Measurements from ENCODE around the gene AARSD1.
"Not testable (repeated sequence)": the region's sequence is repeated elsewhere in the genome, so short reads cannot be mapped to it uniquely, and the experiment has no call there.

Gene AARSD1

GRCh38 chr17:42917236-42917603 lies 47.0 kb downstream of the AARSD1 start:
- ChIA-PET CTCF (interaction anchor here (1.3 kb wide), 1 partner anchor 11 kb away, joined by 3 read pairs; no protein-coding TSS in a partner anchor), POLR2A (interaction anchor here (0.8 kb wide), 1 partner anchor 72 kb away, joined by 3 read pairs; no protein-coding TSS in a partner anchor)
- no peak for DNase-seq (ENCODE audit: extremely low spot score)
- no peak for TF ChIP-seq FOXA1 (IDR thresholded peaks at IDR 0.05)
- TF ChIP-seq PKNOX1 (IDR thresholded peaks at IDR 0.05), result no peak
- TF ChIP-seq CTBP1 (IDR thresholded peaks at IDR 0.05; ENCODE audit: borderline replicate concordance), result no peak
- no peak for TF ChIP-seq SP1 (IDR thresholded peaks at IDR 0.05)
- no peak for TF ChIP-seq ARNT (IDR thresholded peaks at IDR 0.05)
- no peak for TF ChIP-seq ZNF384 (IDR thresholded peaks at IDR 0.05)
- no peak for TF ChIP-seq BHLHE40 (IDR thresholded peaks at IDR 0.05; ENCODE audit: borderline replicate concordance)
- no peak for TF ChIP-seq FOXM1 (IDR thresholded peaks at IDR 0.05; ENCODE audit: borderline replicate concordance)
- TF ChIP-seq HDGF (IDR thresholded peaks at IDR 0.05; ENCODE audit: borderline replicate concordance), result no peak
- TF ChIP-seq LEF1 (IDR thresholded peaks at IDR 0.05; ENCODE audit: borderline replicate concordance), result no peak
- no peak for TF ChIP-seq NFRKB (IDR thresholded peaks at IDR 0.05)
- TF ChIP-seq L3MBTL2 (conservative IDR thresholded peaks at IDR 0.05), result no peak
- TF ChIP-seq TARDBP (IDR thresholded peaks at IDR 0.05), result no peak
- TF ChIP-seq FOXK2 (IDR thresholded peaks at IDR 0.05), result no peak
- no peak for TF ChIP-seq SUZ12 (IDR thresholded peaks at IDR 0.05)
- TF ChIP-seq ELF4 (IDR thresholded peaks at IDR 0.05), result no peak

- 0 out of 2 replicates have a peak, but pooled peaks have one; percentile 3 for TF ChIP-seq ZNF384 (IDR thresholded peaks at IDR 0.05)
- DNase-seq (ENCODE audit: extremely low spot score); CTCF ChIA-PET; POLR2A ChIA-PET: not testable (repeated sequence)
These were observed 47.6 kb downstream of the AARSD1 start for GRCh38 chr17:42916388-42917235.

GRCh38 chr17:42915288-42915687 lies 49.0 kb downstream of the AARSD1 start:
- POLR2A ChIA-PET; CTCF ChIA-PET; DNase-seq (ENCODE audit: extremely low spot score): not testable (repeated sequence)

- TF ChIP-seq LEF1 (IDR thresholded peaks at IDR 0.05; ENCODE audit: borderline replicate concordance) (no peak), FOXM1 (IDR thresholded peaks at IDR 0.05; ENCODE audit: borderline replicate concordance) (no peak), HDGF (IDR thresholded peaks at IDR 0.05; ENCODE audit: borderline replicate concordance) (no peak), TARDBP (IDR thresholded peaks at IDR 0.05) (no peak), ELF4 (IDR thresholded peaks at IDR 0.05) (no peak), CTBP1 (IDR thresholded peaks at IDR 0.05; ENCODE audit: borderline replicate concordance) (no peak), BHLHE40 (IDR thresholded peaks at IDR 0.05; ENCODE audit: borderline replicate concordance) (no peak), FOXA1 (IDR thresholded peaks at IDR 0.05) (no peak), FOXK2 (IDR thresholded peaks at IDR 0.05) (no peak), PKNOX1 (IDR thresholded peaks at IDR 0.05) (no peak), ARNT (IDR thresholded peaks at IDR 0.05) (no peak), NFRKB (IDR thresholded peaks at IDR 0.05) (no peak), SUZ12 (IDR thresholded peaks at IDR 0.05) (no peak), ZNF384 (IDR thresholded peaks at IDR 0.05) (no peak), SP1 (IDR thresholded peaks at IDR 0.05) (no peak), L3MBTL2 (conservative IDR thresholded peaks at IDR 0.05) (no peak)
- no peak for DNase-seq (ENCODE audit: extremely low spot score)
- ChIA-PET POLR2A (no interaction called here), CTCF (no interaction called here)
These were observed 50.2 kb downstream of the AARSD1 start for GRCh38 chr17:42913981-42914617.

- no peak for DNase-seq (ENCODE audit: extremely low spot score)
- POLR2A ChIA-PET, result no interaction called here
- TF ChIP-seq ARNT (IDR thresholded peaks at IDR 0.05), result no peak
- CTCF ChIA-PET, result no interaction called here
These were observed 50.7 kb downstream of the AARSD1 start for GRCh38 chr17:42913522-42913921.

GRCh38 chr17:42908872-42909700 lies 55.2 kb downstream of the AARSD1 start:
- no peak for DNase-seq (ENCODE audit: extremely low spot score)
- ChIA-PET POLR2A (no interaction called here), CTCF (interaction anchor here (0.6 kb wide), 1 partner anchor 14 kb away, joined by 3 read pairs; no protein-coding TSS in a partner anchor)
- no peak for TF ChIP-seq PKNOX1 (IDR thresholded peaks at IDR 0.05)
- TF ChIP-seq L3MBTL2 (conservative IDR thresholded peaks at IDR 0.05), result no peak
- no peak for TF ChIP-seq ARNT (IDR thresholded peaks at IDR 0.05)
- TF ChIP-seq HDGF (IDR thresholded peaks at IDR 0.05; ENCODE audit: borderline replicate concordance), result no peak
- TF ChIP-seq FOXM1 (IDR thresholded peaks at IDR 0.05; ENCODE audit: borderline replicate concordance), result no peak
- TF ChIP-seq ELF4 (IDR thresholded peaks at IDR 0.05), result no peak
- TF ChIP-seq LEF1 (IDR thresholded peaks at IDR 0.05; ENCODE audit: borderline replicate concordance), result no peak
- TF ChIP-seq ZNF384 (IDR thresholded peaks at IDR 0.05), result no peak
- TF ChIP-seq FOXA1 (IDR thresholded peaks at IDR 0.05), result no peak
- no peak for TF ChIP-seq SUZ12 (IDR thresholded peaks at IDR 0.05)
- no peak for TF ChIP-seq BHLHE40 (IDR thresholded peaks at IDR 0.05; ENCODE audit: borderline replicate concordance)
